HG02678 (cell line): ENCODE measurements around the gene QPRT.
A peak's percentile ranks its signal among the peaks of the same experiment; 100 is the strongest.
"Not testable (repeated sequence)": the region's sequence is repeated elsewhere in the genome, so short reads cannot be mapped to it uniquely, and the experiment has no call there.

Source experiments
- ATAC-seq: cut with Tn5 transposase; IDR thresholded peaks from one replicate; pipeline ENCODE4 v1.9.1; 2021; ENCODE audit warnings: mild to moderate bottlenecking, moderate library complexity; ENCODE audit not compliant: unreplicated experiment

The QPRT gene

DNA sequence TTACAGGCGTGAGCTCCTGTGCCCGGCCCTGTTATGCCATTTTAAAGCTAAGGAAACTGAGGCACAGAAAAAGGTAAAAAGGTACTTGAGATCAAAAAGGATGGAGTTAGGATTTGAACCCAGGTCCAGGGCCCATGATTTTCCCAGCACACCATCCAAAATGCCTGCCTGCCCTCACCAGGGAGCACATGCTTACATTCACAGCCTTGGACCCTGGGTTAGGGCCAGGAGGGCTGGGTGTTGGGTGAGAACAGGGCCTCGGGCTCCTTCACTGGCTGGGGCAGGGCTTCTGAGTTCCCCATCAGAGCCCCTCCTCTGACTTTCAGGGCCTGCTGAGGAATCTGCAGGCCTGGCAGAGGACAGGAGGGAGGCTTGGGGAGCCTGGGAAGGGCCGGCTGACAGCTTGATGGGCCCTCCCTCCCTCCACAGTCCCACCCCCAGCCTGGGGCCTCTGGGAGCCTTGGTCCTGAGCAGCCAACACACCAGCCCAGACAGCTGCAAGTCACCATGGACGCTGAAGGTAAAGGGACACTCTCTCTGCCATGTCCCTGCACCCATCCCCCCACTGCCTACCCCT is at the start of gene QPRT:
QPRT (plus strand) TSS at position 490 of the 577 bp plus-strand sequence; CDS start at position 508, 18 bp downstream.
- no peak for ATAC-seq

DNA sequence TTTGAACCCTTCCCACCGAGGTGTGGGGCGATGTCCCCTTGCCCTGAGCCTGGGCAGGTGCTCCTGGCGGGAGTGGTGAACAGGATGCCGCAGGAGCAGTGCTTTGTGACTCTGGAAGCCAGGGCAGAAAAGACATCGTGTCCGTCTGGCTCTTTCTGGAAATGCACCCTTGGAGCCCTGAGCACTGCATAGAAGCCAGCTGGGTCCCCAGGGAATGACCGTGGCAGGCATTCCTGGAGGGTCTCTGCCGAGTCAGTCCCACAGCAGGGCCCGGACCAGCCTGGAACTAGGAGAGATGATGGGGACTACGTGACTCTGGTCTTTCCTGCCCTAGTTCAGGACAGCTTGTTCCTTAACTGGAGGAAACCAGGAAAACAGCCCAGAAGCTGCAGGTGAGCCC is 49.7 kb upstream of the QPRT start:
- ATAC-seq: not testable (repeated sequence)

DNA sequence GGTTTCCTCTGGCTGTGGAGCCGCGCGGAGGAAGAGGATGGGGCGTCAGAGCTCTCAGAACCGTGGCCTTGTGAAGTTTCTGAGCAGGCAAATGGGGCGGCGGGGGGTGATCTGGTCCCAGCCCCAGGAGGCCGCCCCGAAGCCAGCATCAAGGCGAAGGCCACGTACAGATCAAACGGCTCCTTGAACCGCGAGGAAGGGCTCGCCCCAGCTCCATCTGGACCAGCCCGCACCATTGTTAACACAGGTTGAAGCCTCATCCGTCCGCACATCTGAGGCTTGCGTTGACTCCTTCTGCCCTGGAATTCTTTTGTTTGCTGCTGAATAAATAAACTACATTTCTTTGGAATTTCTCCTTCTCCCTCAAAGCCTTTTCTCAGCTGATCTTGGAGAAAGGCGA is 47.3 kb upstream of the QPRT start:
- not testable (repeated sequence) for ATAC-seq

DNA sequence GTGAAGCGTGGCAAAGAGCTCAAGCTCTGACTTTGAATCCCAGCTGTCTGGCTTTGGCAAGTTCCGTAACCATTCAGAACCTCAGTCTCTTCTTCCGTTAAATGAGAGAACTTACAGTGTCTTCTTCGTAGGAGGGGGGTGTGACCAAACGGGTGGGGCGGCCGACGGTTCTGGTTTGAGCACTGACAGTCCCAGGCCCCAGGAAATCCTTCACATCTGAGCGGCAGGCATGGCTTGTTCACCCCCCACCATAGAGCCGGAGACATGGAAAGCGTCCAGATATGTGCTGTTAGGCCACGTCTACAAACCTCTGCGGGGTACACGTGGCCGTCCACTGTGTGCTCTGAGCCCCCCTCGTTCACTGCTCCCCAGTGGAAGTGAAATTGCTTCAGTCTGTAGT is 43.1 kb upstream of the QPRT start:
- ATAC-seq: not testable (repeated sequence)

DNA sequence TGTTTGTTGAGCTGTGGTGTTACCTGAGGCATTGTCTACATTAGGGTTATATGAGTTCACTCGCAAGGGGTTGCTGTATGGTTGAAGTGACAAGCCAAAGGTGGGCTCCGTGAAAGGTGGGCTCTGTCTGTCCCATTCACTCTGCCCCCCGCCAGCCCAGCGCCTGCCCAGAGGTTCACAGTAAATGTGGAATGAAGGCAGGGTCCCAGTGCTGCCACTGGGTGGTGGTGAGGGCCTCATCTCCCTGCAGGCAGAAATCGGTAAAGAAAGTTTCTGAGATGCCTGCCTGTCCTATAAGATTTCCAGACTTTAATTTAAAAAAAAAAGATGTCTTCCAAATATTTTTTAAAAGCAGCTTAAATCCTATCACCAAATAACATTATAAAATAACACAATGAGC is 42.6 kb upstream of the QPRT start:
- not testable (repeated sequence) for ATAC-seq

DNA sequence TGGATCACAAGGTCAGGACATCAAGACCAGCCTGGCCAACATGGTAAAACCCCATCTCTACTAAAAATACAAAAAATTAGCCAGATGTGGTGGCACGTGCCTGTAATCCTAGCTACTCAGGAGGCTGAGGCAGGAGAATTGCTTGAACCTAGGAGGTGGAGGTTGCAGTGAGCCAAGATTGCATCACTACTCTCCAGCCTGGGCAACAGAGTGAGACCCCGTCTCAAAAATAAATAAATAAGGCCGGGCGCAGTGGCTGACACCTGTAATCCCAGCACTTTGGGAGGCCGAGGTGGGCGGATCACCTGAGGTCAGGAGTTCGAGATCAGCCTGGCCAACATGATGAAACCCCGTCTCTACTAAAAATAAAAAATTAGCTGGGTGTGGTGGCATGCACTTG is 40.2 kb upstream of the QPRT start:
- not testable (repeated sequence) for ATAC-seq

DNA sequence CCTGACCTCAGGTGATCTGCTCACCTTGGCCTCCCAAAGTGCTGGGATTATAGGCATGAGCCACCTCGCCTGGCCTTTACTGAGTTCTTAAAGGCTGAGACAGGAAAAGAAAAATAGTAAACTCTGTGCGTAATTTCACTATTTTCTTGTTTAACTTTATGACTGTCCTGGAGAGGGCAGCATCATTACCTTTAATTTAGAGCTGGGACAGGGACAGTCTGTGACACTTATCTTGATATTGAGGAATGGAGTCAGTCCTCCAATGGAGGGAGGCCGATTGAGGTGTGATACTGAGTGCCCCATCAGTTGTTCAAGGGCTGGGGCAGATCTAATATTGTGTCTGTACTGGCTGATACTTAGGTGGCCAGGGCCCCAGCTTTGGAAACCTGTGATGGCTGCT is 37.4 kb upstream of the QPRT start:
- no peak for ATAC-seq

DNA sequence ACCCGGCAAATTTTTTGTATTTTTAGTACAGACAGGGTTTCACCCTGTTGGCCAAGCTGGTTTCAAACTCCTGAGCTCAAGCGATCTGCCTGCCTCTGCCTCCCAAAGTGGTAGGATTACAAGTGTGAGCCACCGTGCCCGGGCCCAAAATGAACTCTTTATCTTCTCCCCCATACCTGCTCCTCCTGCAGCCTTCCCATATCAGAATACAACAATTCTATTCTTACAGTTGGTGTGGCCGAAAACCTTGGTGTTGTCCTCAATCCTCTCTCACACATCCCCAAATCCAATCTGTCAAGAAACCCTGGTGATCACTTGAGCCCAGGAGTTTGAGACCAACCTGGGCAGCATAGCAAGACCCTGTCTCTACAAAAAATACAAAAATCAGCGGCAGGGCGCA is 35.4 kb upstream of the QPRT start:
- ATAC-seq: no peak

DNA sequence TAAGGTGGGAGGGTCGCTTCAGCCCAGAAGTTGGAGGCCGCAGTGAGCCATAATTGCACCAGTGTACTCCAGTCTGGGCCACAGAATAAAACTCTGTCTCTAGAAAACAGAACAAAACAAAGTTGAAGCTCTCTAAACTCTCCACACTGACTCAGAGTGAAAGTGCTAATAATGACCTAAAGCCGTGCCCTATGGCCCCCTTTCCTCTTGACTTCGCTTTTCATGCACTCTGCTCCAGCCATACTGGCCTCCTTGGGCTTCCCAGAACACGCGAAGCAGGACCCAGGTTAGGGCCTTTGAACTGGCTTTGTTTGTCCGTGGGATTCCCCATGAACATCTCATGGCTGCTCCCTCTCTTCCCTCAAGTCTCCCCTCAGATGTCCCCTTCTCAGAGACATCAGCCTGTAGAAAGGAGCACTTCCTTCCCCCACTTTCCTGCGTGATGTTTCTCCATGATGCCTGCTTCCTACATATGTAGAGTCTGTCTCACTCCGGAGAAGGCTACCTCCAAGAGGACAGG is 34.6 kb upstream of the QPRT start:
- ATAC-seq: peak; percentile 65

DNA sequence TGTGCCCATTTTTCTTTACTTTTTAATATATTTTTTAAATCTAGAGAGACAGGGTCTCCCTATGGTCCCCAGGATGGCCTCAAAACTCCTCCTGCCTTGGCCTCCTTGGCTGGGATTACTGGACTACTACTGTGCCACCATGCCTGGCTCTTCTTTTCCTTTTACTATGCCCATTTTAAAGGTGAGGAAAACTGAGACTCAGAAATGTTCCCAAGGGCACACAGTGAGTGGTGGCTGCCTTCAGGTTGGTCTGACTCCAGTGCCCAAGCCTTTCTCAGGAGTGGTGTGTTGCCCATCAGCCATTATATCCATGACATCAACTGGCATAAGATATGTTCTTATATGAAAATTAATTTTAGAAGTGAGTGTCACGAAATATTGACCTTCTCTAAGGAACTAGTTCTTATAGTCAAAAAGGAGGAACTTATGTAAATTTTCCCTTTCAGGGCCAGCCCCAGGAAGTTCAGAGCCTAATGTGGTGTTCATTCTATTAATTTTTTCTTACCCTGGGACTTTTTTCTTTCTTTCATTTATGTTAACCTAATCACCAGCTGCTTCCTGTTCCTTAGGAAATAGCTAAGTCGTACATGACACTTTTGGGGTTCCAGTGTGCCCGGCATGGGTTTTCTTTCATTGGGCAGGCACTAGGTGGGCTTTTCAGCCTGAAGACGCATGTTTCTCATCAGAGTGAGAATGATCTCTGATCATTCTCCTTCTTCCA is 33.8 kb upstream of the QPRT start:
- ATAC-seq: no peak

DNA sequence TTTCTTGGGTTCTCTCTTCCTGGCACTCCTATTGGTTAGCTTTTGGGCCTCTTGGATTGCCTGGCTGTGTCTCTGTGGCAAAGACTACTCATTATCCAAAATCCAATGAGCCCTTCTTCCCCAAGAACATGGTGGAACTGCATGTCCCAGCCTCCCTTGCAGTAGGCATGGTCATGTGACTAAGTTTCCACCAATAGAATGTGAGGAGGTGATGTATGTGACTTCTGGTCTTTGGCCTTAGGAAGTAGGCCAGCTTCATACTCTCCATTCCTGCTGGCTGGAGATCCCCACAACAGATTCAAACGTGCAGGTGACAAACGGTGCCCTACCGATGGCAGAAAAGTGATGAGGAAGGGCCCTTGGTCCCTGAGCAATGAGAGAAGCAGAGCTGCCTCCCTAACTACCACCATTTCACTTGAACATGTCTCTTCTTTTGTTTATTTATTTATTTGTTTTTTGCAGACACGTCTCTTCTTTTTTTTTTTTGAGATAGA is 33.2 kb upstream of the QPRT start:
- no peak for ATAC-seq

DNA sequence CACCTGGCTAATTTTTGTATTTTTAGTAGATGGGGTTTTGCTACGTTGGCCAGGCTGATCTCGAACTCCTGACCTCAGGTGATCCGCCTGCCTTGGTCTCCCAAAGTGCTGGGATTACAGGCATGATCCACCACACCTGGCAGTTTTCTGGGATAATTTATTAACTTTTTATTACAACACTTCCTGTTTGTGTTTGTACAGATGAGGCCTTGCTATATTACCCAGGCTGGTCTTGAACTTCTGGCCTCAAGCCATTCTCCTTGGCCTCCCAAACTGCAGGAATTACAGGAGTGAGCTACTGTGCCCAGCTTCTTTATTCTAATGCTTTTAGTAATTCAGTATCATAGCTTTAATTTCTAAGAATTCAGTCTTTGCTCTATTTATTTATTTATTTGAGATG is 32.0 kb upstream of the QPRT start:
- ATAC-seq: no peak

DNA sequence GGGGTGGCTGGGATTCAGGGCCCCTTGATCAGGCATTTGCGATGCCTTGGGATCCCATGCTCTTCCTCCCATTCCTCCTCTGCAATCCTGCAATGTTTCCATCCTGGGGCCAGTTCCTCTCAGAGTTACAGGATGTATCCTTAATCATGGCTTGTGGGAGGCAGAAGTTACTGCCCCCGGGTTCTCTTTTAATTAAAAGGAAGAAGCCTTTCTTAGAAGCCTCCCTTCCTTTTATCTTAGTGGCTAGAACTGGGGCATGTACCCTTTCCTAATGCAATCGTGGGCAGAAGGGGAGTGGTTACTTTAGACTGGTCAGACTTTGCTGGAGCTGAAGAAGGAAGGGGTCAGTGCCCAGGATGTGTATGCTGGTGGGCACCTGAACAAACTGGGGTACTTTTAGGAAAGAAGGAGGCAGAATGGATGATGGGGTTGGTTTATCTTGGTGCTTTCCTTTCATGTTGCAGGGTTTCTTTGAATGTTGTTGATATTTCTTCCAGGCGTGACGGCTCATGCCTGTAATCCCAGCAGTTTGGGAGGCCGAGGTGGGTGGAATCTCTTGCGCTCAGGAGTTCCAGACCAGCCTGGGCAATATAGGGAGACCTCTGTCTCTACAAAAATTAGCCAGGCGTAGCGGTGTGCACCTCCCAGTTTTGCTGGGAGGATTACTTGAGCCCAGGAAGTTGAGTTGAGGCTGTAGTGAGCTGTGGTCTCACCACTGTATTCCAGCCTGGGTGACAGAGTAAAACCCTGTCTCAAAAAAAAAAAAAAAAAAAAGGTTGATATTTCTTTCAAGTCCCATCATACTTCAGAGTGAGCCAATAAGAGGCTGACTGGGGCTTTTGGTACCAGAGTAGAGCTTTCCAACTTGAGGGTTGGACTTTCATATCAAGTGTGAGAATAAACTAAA is 29.1 kb upstream of the QPRT start:
- ATAC-seq: no peak

DNA sequence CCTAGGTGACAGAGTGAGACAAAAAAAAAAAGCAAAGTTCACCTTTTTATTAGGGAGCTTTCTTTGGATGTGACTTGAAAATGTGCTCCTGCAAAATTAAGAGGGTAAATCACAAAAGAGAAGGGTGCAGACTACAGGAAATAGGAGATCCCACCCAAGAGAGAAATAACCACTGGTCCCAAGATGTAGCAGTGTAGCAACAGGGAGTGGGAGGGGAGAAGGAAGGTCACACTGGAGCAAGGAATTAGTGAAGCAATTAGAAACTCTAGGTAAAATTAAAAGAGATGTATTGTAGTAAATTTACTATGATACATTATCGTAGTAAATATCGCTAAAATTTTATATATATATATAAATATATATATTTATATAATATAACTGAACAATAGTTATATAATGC is 28.2 kb upstream of the QPRT start:
- ATAC-seq: no peak

DNA sequence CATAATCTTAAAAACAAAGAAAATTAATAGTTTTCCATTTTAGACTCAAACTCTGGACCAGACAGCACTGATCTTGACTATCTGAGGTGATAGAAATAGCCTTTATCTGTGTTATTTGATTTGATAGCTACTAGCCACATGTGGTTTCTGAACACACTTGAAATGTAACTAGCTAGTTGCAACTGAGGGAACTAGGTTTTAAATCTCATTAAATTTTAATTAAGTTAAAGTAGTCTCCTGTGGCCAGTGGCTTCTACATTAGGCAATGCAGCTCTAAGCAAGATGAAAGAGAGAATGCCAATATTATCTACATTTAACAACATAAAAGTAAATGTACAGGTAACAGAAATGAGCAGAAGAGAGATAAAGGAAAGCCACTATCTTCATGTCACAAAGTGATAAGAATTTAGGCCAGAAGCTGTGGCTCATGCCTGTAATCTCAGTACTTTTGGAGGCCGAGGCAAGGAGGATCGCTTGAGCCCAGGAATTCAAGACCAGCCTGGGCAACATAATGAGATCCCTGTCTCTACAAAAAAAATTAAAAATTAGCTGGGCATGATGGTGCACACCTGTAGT is 27.1 kb upstream of the QPRT start:
- no peak for ATAC-seq

DNA sequence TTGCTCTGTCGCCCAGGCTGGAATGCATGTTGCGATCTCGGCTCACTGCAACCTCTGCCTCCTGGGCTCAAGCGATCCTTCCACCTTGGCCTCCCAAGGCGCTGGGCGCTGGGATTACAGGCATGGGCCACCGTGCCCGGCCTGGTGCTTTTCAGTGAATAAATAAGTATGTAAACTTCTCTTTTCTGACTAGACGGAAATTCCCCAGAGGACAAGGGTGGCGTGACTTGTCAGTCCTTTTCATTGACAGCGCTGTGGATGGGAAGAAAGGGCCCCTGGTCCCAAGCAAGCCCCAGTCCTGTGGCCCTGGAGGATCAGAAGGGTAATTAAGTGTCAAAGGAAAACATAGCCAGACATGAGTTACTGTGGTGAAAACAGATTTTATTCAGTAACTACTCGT is 25.5 kb upstream of the QPRT start:
- no peak for ATAC-seq

DNA sequence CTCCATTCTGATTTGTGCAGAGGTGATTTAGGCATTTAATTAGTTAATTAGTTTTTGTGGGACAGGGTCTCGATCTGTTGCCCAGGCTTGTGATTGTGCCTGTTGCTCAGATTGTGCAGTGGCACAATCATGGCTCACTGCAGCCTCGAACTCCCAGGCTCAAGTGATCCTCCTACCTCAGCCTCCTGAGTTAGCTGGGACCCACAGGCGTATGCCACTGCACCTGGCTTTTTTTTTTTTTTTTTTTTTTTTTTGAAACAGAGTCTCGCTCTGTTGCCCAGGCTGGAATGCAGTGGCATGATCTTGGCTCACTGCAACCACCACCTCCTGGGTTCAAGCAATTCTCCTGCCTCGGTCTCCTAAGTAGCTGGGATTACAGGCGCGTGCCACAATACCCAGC is 25.1 kb upstream of the QPRT start:
- ATAC-seq: not testable (repeated sequence)

DNA sequence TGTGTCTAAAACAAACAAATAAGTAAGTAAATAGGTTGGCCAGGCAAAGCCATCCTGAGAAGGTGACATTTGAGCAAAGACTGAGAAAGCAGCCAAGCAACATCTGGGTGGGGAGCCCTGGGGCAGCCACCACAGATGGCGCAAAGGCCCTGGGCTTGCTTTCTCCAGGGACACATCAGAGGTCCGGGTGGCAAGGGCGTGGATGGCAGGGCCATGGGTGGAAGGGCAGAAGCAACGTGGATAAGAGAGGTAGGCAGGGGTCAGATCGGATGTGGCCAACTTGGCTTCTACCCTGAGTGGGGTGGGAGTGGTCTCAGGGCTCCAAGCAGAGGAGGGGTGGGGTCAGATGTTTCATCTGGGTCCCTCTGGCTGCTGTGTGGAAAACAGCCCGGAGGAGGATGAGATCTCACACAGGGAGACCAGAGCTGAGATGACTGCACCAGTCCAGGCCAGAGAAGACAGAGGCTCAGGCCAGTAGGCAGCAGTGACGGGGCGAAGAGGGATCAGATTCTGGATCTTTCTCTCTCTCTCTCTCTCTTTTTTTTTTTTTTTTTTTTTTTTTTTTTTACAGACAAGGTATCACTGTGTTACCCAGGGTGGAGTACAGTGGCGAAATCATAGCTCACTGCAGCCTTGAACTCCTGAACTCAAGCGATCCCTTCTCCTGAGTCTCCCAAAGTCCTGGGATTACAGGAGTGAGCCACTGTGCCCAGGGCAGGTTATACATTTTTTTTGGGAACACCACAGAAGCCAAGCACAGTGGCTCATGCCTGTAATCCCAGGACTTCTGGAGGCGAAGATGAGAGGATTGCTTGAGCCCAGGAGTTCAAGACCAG is 22.1 kb upstream of the QPRT start:
- no peak for ATAC-seq

DNA sequence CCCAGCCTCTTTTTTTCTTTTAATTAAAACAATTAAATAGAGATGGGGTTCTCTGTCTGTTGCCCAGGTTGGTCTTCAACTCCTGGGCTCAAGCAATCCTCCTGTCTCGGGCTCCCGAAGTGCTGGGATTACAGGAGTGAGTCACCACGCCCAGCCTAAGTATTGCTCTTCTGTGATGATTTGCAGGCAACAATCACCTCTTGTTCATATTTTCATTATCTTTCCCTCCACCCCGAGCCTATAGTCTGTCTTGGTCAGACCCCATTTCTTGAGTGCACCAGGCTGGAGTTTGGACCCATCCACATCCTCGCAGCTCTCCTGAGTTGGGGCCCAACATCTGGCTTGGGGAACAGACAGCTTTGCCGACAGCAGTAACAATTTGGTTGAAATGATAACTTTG is 20.3 kb upstream of the QPRT start:
- ATAC-seq: no peak
